ENCODE data around the gene ZNF507.

DNA sequence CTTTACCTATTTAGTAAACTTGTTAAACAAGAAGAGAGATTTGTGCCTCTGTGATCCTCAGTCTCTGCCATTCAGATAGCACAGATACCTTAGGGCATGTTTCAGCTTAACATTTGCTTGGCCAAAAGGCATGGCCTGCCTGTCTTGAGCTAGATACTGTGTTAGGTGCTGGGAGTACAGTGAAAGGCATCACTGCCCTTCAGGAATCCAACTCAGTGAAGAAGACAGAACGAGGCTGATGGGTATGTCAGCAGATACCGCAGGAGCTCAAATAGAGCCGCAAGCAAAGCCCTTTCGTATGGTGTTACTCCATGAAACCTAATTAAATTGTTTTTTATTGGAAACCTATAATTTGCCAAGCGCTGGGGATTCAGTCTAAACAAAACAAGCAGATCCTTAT, 12.9 kb downstream of the ZNF507 start:
- TF ChIP-seq CTCF (optimal IDR thresholded peaks at IDR 0.05 in 1 of 3, IDR thresholded peaks at IDR 0.05 in 1 of 3, conservative IDR thresholded peaks at IDR 0.05 in 1 of 3; ENCODE audit: extremely low read depth in 1 of 3, insufficient read depth in 2 of 3, low read length in 3 of 3) = no peak
- TF ChIP-seq EZH2 (IDR thresholded peaks at IDR 0.05; ENCODE audit: low read length) = no peak

Data from keratinocyte (primary cell).